ENCODE measurements around the gene APBB2. TPM values are rescaled to one million over a fixed set of nuclear protein-coding genes. Genes with fewer than 3 reads are reported as not detected.

The APBB2 gene
- total and polyA plus RNA-seq, 2 experiments from 2014 or later = 35.8 to 74.8 TPM

GRCh38 chr4:40972722-40973121, 241.6 kb downstream of the APBB2 start (continued):
- TF ChIP-seq CTCF (conservative IDR thresholded peaks at IDR 0.05; ENCODE audit: low read depth in 2 of 2) = no peak
- TF ChIP-seq ZNF331 (CRISPR knock-in tag; IDR thresholded peaks at IDR 0.05; ENCODE audit: low read depth) = no peak
- TF ChIP-seq CREB1 (CRISPR knock-in tag; IDR thresholded peaks at IDR 0.05; ENCODE audit: low read depth) = no peak
- TF ChIP-seq EZH2phosphoT487 (IDR thresholded peaks at IDR 0.05; ENCODE audit: unreplicated experiment) = no peak
- TF ChIP-seq POLR2AphosphoS5 (IDR thresholded peaks at IDR 0.05; ENCODE audit: low read depth) = no peak
- no peak for TF ChIP-seq STAT1 (IDR thresholded peaks at IDR 0.05; ENCODE audit: unreplicated experiment)

- Mint-ChIP-seq H3K27ac (no peak overlapping the region), H3K4me1 (no peaks in the 10 kb centered on the region), H3K9me3 (no peaks in the 10 kb centered on the region), H3K27me3 (ENCODE audit: insufficient read depth, low read depth, poor library complexity) (peaks cover 1% of the 10 kb centered on the region), H3K4me3 (no peak overlapping the region), H3K36me3 (ENCODE audit: low read depth) (peaks cover 23% of the 10 kb centered on the region)
- no peaks in the 10 kb centered on the region for H3K79me2 ChIP-seq (replicated peaks; ENCODE audit: insufficient read depth)
- TF ChIP-seq EZH2 (IDR thresholded peaks at IDR 0.05; ENCODE audit: low read depth, unreplicated experiment) (no peak), CREB1 (CRISPR knock-in tag; IDR thresholded peaks at IDR 0.05; ENCODE audit: low read depth) (no peak), EZH2phosphoT487 (IDR thresholded peaks at IDR 0.05; ENCODE audit: unreplicated experiment) (no peak), ETS1 (IDR thresholded peaks at IDR 0.05) (no peak), JUNB (IDR thresholded peaks at IDR 0.05; ENCODE audit: unreplicated experiment) (no peak)
- H3K9me2 ChIP-seq (ENCODE audit: insufficient read depth) = no peaks in the 10 kb centered on the region; the same call in 1 of the 2 replicates
- no peak overlapping the region for H3K4me3 ChIP-seq
- H3K27me3 ChIP-seq (ENCODE audit: insufficient read depth) = no peaks in the 10 kb centered on the region
- DNase-seq (ENCODE audit: low spot score) = no peak
- H3K27ac ChIP-seq (ENCODE audit: low read depth) = no peak overlapping the region
- H3K4me1 ChIP-seq (ENCODE audit: insufficient read depth) = no peaks in the 10 kb centered on the region
- no peak for ATAC-seq
- H2AFZ ChIP-seq = no peak overlapping the region
- no peak overlapping the region for H3K4me2 ChIP-seq
- no peaks in the 10 kb centered on the region for H4K20me1 ChIP-seq (replicated peaks; ENCODE audit: insufficient read depth)
- no peaks in the 10 kb centered on the region for H3K36me3 ChIP-seq (ENCODE audit: insufficient read depth)
- H3F3A ChIP-seq (replicated peaks; ENCODE audit: low read depth) = no peaks in the 10 kb centered on the region
These were observed 243.0 kb downstream of the APBB2 start for GRCh38 chr4:40971338-40971737.

GRCh38 chr4:40969501-40969900, 244.8 kb downstream of the APBB2 start:
- Histone ChIP-seq H3K36me3 (ENCODE audit: insufficient read depth) (no peaks in the 10 kb centered on the region), H3K9me2 (ENCODE audit: insufficient read depth) (no peaks in the 10 kb centered on the region; the same call in 1 of the 2 replicates), H3K4me2 (no peak overlapping the region), H3K4me3 (no peak overlapping the region), H3F3A (replicated peaks; ENCODE audit: low read depth) (no peaks in the 10 kb centered on the region), H3K27ac (ENCODE audit: low read depth) (no peak overlapping the region), H2AFZ (no peak overlapping the region), H3K4me1 (ENCODE audit: insufficient read depth) (no peaks in the 10 kb centered on the region), H4K20me1 (replicated peaks; ENCODE audit: insufficient read depth) (no peaks in the 10 kb centered on the region), H3K27me3 (ENCODE audit: insufficient read depth) (no peaks in the 10 kb centered on the region), H3K79me2 (replicated peaks; ENCODE audit: insufficient read depth) (no peaks in the 10 kb centered on the region)
- Mint-ChIP-seq H3K4me3 (no peak overlapping the region), H3K4me1 (no peaks in the 10 kb centered on the region), H3K36me3 (ENCODE audit: low read depth) (peaks cover 23% of the 10 kb centered on the region), H3K9me3 (no peaks in the 10 kb centered on the region), H3K27ac (no peak overlapping the region), H3K27me3 (ENCODE audit: insufficient read depth, low read depth, poor library complexity) (no peaks in the 10 kb centered on the region)
- no peak for DNase-seq (ENCODE audit: low spot score)
- no peak for ATAC-seq
- no peak for TF ChIP-seq POLR2AphosphoS5 (IDR thresholded peaks at IDR 0.05; ENCODE audit: low read depth)
- TF ChIP-seq EZH2 (IDR thresholded peaks at IDR 0.05; ENCODE audit: low read depth, unreplicated experiment) = no peak
- no peak for TF ChIP-seq ETS1 (IDR thresholded peaks at IDR 0.05)
- TF ChIP-seq ZNF114 (CRISPR knock-in tag; IDR thresholded peaks at IDR 0.05) = no peak
- no peak for TF ChIP-seq CREB1 (CRISPR knock-in tag; IDR thresholded peaks at IDR 0.05; ENCODE audit: low read depth)
- no peak for TF ChIP-seq REST (IDR thresholded peaks at IDR 0.05; ENCODE audit: unreplicated experiment)
- TF ChIP-seq NANOG (IDR thresholded peaks at IDR 0.05; ENCODE audit: borderline replicate concordance) = no peak
- TF ChIP-seq CTCF (conservative IDR thresholded peaks at IDR 0.05; ENCODE audit: low read depth in 2 of 2) = no peak
